Measurements from ENCODE around the gene KDM4B.

The KDM4B gene

DNA sequence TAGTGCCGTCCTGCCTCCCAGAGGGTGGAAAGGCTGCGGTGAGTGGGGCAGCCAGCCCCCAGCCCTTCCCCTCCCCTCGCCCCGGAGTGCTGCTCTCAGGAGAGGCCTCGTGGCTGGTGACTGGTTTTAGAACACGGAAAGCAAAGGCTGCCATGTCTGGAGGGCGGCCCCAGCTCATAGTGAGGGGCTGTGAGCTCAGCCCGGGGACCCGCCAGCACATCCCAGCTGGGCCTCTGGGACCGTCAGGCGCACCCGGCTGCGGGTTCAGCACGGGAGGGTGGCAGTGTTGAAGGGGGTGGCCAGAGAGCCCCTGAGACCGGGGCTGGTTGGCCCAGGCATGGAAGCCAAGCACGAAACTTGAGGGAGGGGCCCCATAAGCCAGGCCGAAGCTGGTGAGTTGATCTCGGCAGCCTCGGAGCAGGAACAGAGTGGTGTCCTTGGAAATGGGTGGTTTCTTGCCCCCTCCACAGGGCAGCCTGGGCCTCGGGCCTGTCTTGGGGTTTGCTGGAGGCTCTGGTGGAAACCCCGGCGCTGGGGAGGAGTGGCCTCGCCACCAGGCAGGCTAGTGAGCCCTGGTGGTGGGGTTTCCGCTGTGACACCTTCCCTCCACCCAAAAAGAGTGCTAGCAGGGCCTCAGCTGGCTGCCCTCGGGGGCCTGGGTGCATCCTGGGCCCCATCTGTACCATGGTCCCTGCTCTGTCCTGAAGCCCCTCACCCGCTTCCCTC, 157.7 kb downstream of the KDM4B start:
- no peak for DNase-seq

DNA sequence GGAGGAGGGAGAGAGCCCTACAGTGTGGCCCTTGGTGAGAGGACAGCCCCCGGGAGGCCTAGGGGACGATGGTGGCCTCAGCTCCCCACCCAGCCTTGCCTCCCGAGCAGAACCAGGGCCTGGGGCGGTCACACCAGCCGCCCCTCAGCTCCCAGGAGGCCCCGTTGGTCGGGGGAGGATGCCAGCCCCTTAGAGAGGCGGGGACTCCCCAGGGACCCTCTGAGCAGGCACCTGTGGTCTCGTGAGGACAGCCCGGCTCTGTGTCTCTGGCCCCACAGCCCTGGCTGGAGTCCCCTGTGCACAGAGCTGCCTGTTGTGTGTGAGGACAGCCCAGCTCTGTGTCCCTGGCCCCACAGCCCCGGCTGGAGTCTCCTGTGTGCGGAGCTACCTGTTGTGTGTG, 158.8 kb downstream of the KDM4B start:
- DNase-seq, result no peak

DNA sequence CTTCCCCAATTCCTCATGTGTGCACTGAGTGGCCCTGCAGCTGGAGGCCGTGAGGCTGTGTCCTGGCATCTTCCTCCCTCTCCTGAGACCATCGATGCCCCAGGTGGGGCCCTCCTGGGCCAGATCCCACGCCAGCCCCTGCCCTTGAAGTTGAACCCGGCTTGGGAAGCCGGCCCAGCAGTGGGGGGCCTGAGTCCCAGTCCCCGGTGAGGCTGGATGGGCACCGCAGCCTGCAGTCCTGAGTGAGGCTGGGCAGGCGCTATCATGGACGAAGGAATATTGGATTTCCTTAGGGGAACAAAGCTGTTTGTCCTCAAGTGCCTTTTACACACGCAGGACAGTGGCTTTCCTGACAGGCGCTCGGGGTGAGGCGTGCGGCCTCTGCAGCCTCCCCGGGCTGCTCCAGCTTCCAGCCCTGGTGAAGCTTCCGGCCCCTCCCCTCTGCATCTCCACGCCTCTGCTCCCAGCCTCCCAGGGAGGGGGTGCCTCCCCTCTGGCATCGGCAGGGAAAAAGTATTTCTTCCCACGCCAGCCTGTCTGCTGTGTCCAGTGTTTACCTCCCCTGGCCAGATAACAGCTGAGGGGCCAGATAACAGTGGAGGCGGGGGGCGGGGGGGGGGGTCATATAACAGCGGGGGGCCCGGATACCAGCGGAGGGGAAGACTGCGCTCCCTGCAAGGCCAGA, 159.5 kb downstream of the KDM4B start:
- no peak for DNase-seq

DNA sequence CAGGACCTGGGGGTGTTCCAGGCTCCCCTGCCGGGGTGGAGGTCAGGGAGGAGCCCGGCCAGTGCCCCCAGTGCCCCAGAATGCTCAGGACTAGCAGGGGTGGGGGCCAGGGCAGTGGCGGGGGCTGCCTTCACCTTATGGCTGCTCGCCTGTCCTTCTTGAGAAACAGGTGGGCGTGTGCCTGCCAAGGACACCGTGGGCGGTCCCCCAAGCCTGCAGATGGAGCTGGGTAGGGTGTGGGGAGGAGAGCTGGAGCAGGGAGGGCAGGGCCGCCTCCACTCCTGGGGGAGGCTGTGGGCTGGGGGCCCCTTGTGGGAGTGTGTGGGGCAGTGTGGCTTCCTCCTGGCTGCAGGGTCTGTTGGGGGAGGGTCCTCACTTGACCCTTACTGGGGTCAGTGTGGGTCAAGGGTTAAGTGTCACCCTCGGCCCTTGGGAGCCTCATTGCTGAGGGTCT, 160.1 kb downstream of the KDM4B start:
- no peak for DNase-seq

DNA sequence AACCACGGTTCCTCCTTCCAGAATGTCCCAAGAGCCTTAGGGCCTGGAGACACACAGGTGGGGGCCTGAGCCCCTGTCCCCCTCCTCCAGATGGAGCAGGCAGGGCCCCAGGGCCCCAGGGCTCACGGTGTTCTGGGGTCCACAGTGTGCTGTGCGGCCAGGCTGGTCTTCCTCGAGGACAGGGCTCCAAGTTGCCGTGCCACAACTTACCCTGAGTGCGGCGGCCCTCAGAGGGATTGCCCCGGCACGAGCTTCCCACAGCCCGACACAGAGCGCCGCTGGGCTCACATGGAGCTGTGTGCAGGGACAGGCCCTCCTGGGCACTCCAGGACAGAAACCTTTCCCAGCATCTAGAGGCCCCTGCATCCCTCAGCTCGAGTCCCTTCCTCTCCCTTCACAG, 160.8 kb downstream of the KDM4B start:
- no peak for DNase-seq

DNA sequence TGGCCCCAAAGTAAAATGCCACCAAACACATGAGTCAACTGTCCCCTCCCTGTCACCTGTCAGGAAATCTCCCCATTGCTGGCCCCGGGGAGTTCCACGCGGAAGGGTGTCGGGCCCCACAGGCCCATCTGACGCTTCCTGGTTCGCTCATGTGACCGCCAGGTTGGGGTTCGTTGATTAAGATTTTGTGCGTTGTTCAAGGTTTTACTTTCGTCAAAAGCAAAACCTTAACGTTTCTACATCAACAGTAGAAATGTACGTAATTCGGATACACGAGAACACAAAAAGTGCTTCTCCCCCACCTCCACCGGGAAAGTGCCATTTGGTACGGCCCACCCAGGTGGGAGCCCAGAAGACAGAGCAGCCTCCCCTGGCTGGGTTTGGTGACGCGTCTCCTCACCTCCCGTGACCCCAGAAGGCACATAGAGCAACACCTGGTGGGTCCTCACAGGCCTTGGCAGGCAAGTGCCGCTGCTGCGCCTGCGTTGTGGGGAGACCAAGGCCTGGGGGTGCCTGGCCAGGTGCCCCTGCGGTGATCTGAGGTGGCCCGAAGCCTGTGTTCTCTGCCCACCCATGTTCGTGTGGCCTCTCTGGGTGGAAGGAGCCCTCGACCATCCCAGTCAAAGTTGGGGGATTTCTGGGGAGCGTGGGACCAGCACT, 161.6 kb downstream of the KDM4B start:
- no peak for DNase-seq

DNA sequence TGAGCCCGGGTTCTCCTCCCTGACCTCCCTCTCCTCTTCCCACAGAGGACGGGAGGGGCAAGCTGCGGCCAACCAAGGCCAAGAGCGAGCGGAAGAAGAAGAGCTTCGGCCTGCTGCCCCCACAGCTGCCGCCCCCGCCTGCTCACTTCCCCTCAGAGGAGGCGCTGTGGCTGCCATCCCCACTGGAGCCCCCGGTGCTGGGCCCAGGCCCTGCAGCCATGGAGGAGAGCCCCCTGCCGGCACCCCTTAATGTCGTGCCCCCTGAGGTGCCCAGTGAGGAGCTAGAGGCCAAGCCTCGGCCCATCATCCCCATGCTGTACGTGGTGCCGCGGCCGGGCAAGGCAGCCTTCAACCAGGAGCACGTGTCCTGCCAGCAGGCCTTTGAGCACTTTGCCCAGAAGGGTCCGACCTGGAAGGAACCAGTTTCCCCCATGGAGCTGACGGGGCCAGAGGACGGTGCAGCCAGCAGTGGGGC, 162.2 kb downstream of the KDM4B start:
- no peak for DNase-seq

DNA sequence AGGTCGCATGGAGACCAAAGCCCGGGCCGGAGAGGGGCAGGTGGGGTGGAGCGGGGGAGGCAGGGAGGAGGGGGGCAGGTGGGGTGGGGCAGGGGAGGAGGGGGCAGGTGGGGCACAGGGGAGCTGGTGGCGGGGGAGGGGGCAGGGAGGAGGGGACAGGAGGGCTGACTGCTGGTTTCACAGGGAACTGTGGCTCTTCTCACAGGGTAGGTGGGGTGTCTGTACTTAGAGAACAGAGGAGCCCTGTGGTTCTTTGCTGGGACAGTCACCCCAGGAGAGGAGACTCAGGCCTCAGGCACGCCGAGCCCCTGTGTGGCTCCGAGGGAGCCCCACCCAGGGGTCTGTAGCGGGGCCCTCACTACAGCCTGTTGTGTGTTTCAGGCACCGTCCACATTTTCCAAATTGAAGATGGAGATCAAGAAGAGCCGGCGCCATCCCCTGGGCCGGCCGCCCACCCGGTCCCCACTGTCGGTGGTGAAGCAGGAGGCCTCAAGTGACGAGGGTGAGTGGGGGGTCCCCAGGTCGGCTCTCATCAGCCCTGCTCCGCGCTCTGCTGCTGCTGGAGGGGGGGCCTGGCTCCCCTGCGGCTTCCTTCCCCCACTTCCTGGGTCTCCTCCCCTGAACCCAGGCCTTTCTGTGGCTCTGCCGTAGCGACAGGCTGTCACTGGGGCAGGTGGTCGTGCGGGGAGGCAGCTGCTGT, 162.7 kb downstream of the KDM4B start:
- DNase-seq, result no peak

DNA sequence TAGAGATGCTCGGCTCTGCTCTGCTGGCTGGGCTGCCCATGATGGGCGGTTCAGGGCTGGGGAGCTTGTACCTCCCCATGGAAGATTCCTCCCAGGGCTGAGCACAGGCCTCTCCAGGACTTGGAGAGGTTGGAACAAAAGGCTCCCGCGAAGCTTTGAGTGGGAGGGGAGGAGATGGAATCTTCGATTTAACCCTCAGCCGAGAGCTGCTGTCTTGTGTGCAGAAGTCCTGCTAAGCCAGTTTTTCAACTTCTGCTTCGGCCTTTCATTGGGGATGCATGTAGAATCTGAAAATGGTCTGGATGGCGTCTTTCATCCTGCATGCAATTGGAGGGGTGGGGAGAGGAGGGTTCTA, 163.3 kb downstream of the KDM4B start:
- DNase-seq, result no peak

DNA sequence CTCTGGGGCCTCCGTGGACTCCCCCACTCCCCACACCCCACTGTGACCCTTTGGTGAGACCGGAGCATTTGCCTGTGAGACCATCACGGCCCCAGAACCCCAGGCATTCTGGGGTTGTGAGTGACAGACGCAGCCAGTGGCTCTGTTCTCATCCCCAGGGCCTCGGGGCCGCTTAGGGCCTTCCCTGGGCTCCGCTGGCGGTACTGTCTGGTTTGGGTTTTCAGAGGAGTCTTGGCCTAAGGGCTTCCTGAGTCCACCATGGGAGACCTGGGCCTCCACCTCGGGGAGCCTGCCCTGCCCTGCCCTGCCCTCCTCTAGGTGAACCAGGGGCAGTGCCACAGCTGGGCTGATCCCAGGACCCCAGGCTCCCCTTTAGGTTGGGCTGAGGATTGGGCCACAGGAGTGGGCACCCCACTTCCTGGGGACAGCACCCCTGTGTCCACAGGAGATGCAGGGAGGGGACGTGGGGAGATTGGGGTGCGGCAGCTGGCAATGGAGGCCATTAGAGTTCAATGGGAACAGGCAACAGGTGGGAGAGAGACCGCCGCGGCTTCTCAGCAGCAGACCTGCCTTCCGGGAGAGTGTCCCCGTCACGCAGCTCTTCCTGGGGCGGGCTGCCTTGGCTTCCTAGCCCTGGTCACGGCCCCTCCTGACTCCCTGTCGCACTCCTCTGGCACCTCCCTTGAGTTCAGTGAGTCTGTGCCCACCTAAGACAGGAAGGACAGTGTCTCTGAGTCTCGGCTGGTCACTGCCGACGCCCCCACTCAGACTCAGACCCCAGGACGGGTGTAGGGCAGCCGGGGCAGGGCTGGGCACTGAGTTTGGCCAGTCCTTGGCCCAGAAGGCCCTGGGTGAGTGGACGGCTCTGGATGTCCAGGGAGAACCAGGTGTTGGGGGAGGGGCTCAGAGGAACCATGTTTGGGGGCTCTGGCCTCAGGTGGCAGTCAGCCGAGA, 164.1 kb downstream of the KDM4B start:
- no peak for DNase-seq

DNA sequence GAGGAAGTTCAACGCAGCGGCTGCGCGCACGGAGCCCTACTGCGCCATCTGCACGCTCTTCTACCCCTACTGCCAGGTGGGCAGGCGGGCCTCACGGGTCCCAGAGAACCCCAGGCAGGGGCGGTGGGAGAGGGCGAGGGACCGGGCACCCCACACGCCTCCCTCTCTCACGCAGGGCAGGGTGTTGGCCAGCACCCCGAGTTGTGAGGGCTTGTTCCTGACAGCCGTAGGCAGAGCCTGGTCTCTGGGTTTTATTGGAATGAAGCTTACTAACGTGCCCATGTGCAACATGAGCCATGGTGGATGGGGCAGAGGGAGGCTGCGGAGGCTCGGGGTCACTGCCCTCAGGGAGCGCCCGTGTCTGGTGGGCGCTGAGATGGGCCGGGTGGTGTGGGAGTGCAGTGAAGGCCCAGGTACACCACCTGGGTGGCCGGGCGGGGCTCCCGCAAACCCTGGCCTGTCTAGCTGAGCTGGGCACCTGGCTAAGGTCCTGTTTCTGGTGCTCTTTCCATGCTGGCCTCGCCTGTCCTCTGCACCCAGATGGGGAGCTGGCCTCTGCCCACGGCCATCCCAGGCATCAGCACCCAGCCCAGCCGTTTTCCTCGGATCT, 165.2 kb downstream of the KDM4B start:
- DNase-seq, result no peak

DNA sequence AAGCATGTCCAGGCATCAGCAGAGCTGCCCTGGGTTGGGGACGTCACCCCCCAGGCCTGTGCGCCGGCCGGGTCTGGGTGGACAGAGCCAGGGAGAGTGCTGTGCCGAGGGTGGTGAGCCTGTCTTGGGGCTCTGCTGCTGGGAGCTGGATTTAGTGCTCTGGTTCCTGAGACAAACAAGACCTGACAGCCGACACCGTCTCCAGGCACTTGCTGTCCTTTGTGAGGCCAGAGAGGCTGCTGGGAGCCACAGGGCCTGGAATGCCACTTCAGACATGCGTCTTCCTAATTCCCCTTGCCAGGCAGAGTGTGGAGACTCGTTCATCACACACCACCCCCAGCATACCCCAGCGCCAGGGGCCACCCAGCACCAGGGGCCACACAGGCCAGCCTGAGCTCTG, 165.8 kb downstream of the KDM4B start:
- DNase-seq, result no peak

DNA sequence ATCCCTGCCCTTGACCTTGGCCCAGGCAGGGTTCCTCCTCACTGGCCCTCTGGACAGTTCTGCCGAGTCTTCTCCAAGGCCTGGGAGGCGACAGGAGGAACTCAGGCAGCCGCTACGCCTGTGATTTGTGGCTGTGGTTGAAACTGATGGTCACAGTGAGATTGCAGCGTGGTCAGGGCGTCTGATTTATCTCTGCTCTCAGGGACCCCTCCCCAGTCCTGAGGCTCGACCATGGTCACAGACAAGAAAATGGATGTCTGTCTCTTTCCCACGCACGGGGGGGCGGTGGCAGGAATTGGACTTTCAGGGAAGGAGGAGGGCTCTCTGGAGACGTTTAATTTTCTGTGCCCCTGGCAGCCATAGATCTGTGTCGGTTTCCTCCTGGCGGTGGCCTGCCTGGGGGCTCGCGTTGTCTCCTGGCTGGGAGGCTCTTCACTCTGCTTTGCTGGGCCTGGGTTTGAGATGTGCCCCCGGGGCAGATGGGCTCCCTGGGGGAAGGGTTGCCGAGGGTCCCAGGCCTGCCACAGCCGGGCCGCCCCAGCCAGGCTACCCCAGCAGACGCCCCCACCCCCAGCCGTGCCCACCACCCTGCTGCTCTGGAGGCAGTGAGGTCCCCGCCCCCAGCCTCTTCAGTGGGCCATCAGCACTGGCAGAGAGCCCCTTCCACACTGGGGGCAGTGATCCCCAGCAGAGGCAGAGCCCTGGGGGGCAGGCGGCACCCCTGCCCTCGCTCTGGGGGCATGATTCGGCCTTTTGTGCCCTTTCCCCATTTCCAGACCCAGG, 167.4 kb downstream of the KDM4B start:
- DNase-seq, result no peak

DNA sequence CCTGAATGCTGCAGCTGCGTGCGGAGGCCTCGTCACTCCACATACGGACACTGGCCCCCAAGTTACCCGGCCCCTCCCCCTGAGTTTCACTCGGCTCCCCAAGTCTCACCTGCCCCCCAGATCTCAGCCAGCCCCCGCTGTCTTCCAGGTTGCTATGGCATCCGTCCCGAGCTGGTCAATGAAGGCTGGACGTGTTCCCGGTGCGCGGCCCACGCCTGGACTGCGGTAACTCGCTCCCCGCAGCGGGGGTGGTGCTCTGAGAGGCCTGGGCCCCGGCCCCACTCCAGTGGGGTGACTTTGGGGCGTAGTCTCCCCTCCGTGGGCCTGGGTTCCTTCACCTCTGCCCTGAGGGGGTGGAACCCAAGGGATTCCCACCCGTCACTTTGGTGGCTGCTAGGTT, 168.2 kb downstream of the KDM4B start:
- no peak for DNase-seq

DNA sequence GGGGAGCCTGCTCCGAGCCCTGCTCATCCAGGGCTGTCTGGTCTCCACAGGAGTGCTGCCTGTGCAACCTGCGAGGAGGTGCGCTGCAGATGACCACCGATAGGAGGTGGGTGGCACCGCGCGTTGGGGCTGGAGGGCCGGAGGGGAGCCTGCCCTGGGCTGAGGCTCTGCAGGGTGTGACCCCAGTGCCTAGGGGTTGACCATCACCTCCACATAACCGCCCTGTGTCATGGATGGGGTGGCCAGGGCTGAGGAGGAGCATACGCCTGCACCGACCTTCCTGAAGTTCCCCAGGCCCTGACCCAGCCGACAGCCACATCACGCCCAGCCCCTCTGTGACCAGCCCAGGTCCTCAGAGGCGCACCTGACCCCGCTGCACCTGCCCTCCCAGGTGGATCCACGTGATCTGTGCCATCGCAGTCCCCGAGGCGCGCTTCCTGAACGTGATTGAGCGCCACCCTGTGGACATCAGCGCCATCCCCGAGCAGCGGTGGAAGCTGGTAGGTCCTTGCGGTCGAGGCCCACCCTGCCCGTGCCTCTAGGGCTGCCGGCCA, 168.7 kb downstream of the KDM4B start:
- DNase-seq, result no peak

DNA sequence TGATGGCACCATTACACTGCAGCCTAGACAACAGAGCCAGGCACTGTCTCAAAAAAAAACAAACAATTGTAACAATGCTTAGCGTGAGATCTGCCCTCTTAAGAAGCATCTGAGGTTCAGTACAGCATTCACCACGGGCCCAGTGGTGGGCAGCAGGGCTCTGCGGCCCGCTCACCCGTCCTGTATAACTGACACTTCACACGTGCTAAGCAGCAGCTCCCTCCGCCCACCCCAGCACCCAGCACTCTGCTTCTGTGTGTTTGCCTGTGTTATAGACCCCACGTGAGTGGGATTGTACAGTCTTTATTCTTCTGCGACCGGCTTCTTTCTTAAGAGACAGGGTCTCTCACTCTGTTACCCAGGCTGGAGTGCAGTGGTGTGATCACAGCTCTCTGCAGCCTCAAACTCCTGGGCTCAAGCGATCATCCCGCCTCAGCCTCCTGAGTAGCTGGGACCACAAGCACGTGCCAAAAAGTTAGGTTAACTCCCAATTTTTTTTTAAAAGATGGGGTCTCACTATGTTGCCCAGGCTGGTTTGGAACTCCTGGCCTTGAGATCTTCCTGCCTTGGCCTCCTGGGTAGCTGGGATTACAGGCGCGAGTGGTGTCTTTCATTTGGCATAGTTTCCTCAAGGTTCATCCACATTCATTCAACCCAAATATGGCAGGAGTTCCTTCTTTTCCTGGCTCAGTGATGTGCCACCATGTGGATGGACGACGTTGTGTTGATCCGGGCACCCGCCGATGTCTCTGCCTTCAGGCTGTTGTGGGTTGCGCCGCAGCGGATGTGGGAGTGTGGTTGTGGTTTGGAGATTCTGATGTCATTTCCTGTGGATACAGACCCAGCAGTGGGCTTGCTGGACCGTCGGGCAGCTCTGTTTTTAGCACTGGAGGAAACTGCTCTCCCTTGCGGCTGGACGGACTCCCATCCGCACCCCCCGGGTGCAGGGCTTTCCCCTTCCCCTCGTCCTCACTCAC, 170.0 kb downstream of the KDM4B start:
- DNase-seq, result no peak

DNA sequence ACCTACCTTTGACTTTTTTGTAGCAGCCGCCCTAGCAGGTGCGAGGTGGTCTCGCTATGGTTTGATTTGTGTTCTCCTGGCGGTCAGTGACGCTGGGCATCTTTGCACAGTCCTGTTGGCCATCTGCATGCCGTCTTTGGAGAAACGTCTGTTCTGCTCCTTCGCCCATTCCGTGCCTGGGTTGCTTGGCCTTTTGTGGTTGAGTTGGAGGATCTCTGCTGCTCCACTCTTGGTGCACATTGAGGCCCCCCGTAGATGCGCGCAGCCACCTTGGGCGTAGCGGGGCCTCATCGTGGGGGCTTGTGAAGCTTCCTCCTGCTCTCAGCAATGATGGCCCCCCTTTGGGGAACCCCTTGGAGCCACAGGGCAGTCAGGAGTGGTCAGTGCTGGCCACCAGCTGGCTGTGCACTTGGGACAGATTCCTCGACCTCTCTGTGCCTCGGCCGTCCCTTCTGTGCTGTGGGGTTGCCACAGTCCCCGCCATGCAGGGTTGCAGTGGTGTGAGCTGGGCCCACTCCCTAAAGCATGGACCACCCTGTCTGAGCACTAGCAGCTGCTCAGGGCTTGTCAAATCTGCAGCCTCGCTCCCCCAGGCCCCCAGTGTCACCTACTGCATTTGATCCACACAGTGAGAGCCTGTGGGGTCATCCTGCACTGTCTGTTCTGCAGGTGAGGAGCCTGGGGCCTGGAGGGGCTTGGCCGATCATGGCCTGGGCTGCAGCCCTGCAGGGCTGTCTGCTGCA, 170.8 kb downstream of the KDM4B start:
- no peak for DNase-seq

DNA sequence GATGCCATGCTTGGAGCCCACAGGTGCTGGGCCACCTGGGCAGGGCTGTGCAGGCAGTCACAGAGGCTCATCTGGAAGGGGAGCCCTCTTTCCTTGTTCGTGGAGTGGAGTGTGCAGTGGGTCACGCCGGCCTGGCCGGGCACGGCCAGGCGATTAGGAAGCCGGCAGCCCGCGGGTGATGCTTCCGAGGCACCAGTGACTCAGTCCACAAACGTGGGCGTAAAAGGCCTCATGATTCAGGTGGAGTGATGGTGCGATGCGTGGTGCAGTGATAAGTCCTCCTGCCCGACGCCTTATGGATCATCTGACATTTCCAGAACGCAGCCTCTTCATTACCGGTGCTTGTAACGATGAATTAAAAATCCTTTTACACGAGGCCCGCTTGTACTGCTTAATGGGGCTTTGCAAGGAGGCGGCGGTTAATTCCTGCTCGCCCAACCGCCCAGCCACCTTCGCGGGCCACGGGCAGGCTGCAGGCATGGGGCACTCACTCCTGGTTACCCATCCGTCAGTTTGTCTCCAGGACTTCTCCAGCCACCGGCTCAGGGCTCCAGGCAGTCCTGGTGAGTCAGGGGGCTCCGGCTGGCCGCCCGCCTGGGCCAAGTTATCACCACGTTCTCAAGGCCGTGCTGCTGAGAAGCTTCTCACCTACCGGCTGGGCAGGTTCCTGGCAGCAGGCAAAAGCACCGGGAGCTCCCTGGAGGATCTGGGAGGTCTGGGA, 172.4 kb downstream of the KDM4B start:
- no peak for DNase-seq
